SU-DHL-6 (cell line): ENCODE data around the gene DIO3.

ENCODE experiments used
- H2AFZ ChIP-seq: fragments of 200-600 bp; sonication (generic); 2 replicates; pipeline ENCODE4 v1.6.1; 2014; ENCODE audit warnings: low read depth, mild to moderate bottlenecking, moderate library complexity, mixed read lengths, antibody characterized with exemption, low read length; ENCODE audit not compliant: severe bottlenecking
- H3F3A ChIP-seq: fragments of 200-600 bp; shearing (Covaris generic); 2 replicates; pipeline ENCODE4 v1.6.0; 2016; ENCODE audit warnings: antibody characterized with exemption, mild to moderate bottlenecking; ENCODE audit not compliant: insufficient read depth
- H3K27ac ChIP-seq: fragments of 200-600 bp; sonication (generic); 2 replicates; pipeline ENCODE4 v1.5.1; 2016; ENCODE audit warnings: low read depth, mild to moderate bottlenecking, low read length, moderate library complexity, mixed read lengths
- H3K27me3 ChIP-seq: fragments of 200-600 bp; sonication (generic), shearing (Covaris generic); 2 replicates; pipeline ENCODE4 v1.6.0; 2014; ENCODE audit warnings: mild to moderate bottlenecking, low read length
- H3K36me3 ChIP-seq: fragments of 200-600 bp; sonication (generic); 2 replicates; pipeline ENCODE4 v1.6.1; 2014; ENCODE audit warnings: mild to moderate bottlenecking, low read length, mixed read lengths
- H3K4me2 ChIP-seq: fragments of 300-600, 200-600 bp; shearing (Covaris generic), sonication (generic); 2 replicates; pipeline ENCODE4 v1.6.0; 2014; ENCODE audit warnings: low read length, low read depth, mild to moderate bottlenecking; ENCODE audit not compliant: poor library complexity, severe bottlenecking
- H3K4me3 ChIP-seq: fragments of 200-600 bp; sonication (generic); 2 replicates; pipeline ENCODE4 v1.5.1; 2014; ENCODE audit warnings: antibody characterized with exemption, low read length, mild to moderate bottlenecking, mixed read lengths; ENCODE audit not compliant: insufficient read depth, poor library complexity, severe bottlenecking
- H3K79me2 ChIP-seq: fragments of 200-600 bp; sonication (generic); 2 replicates; pipeline ENCODE4 v1.6.1; 2014; ENCODE audit warnings: mild to moderate bottlenecking, low read length, moderate library complexity; ENCODE audit not compliant: insufficient read depth
- H3K9ac ChIP-seq: fragments of 200-600 bp; sonication (generic); 2 replicates; pipeline ENCODE4 v1.7.0; 2014; ENCODE audit warnings: mild to moderate bottlenecking, low read length
- H3K9me2 ChIP-seq: fragments of 200-600 bp; sonication (generic); replicated peaks from 2 replicates; pipeline ENCODE4 v1.6.1; 2014; ENCODE audit warnings: low read length; ENCODE audit not compliant: insufficient read depth
- H3K9me3 ChIP-seq: fragments of 200-600 bp; sonication (generic); 2 replicates; pipeline ENCODE4 v1.6.1; 2014; ENCODE audit warnings: low read length, mixed read lengths; ENCODE audit not compliant: insufficient read depth
- H4K20me1 ChIP-seq: fragments of 200-600 bp; sonication (generic); 2 replicates; pipeline ENCODE4 v1.6.1; 2014; ENCODE audit warnings: low read depth, mild to moderate bottlenecking, antibody characterized with exemption, low read length, moderate library complexity, mixed read lengths
- CTCF ChIP-seq: fragments of 200-600 bp; sonication (generic); IDR thresholded peaks from one replicate; pipeline ENCODE4 v1.5.1; 2017; ENCODE audit warnings: antibody characterized with exemption, mild to moderate bottlenecking, low read length, moderate library complexity; ENCODE audit not compliant: insufficient read depth, poor library complexity, severe bottlenecking
- EZH2phosphoT487 ChIP-seq: fragments of 200-600 bp; sonication (generic), shearing (Covaris generic); conservative IDR thresholded peaks from 2 replicates; pipeline ENCODE4 v1.6.1; 2018; ENCODE audit warnings: mild to moderate bottlenecking, antibody characterized with exemption, low read length, moderate library complexity, mixed read lengths

DIO3 gene

GRCh38 chr14:101598571-101599233 is 37.4 kb downstream of the DIO3 start:
- no peaks in the 10 kb centered on the region for H3K79me2 ChIP-seq
- no peak overlapping the region for H3K27ac ChIP-seq
- no peaks in the 10 kb centered on the region for H4K20me1 ChIP-seq
- no peaks in the 10 kb centered on the region for H3F3A ChIP-seq
- H3K9me3 ChIP-seq, result no peaks in the 10 kb centered on the region
- H3K4me3 ChIP-seq, result no peak overlapping the region
- H3K27me3 ChIP-seq, result no peaks in the 10 kb centered on the region
- TF ChIP-seq CTCF, result no peak
- no peak for TF ChIP-seq EZH2phosphoT487
- no peaks in the 10 kb centered on the region for H3K36me3 ChIP-seq
- no peak overlapping the region for H2AFZ ChIP-seq
- no peak overlapping the region for H3K4me2 ChIP-seq
- no peaks in the 10 kb centered on the region for H3K9me2 ChIP-seq
- H3K9ac ChIP-seq, result no peak overlapping the region

GRCh38 chr14:101599234-101599885 is 38.1 kb downstream of the DIO3 start:
- no peaks in the 10 kb centered on the region for H3F3A ChIP-seq
- H3K9ac ChIP-seq, result no peak overlapping the region
- H3K9me3 ChIP-seq, result no peaks in the 10 kb centered on the region
- no peak overlapping the region for H2AFZ ChIP-seq
- H3K9me2 ChIP-seq, result no peaks in the 10 kb centered on the region
- no peaks in the 10 kb centered on the region for H3K79me2 ChIP-seq
- H3K4me2 ChIP-seq, result no peak overlapping the region
- no peaks in the 10 kb centered on the region for H3K27me3 ChIP-seq
- TF ChIP-seq EZH2phosphoT487 (no peak), CTCF (no peak)
- H3K27ac ChIP-seq, result no peak overlapping the region
- no peaks in the 10 kb centered on the region for H4K20me1 ChIP-seq
- no peak overlapping the region for H3K4me3 ChIP-seq
- H3K36me3 ChIP-seq, result no peaks in the 10 kb centered on the region

DNA sequence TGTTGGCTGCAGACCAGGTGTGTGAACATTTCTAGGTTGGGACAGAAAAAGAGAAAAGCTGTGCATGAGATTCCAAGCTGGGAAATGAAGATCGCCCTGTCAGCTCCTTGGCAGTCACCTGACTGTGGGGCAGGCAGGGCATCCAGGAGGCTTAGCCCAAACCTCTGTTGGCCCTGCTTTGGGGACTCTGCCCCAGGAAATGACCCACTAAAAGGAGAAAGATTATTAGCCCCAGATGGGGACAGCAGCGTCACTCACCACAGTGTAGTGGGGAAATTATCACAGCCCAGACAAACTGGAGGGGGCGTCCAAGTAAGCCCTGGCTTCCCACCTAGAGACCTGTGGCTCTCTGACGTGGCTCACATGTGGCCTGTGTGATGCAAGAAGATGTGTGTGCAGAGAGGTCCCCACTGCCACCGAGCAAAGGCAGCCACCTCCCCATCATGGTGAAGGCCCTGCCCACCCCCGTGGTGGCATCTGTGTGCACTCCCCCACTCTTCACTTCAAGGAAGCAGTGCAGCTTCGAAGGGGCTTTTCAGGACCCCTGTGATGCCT is 39.1 kb downstream of the DIO3 start:
- TF ChIP-seq EZH2phosphoT487 (no peak), CTCF (no peak)
- no peaks in the 10 kb centered on the region for H3K9me2 ChIP-seq
- no peak overlapping the region for H3K4me3 ChIP-seq
- no peak overlapping the region for H3K27ac ChIP-seq
- H3K27me3 ChIP-seq, result no peaks in the 10 kb centered on the region
- H3F3A ChIP-seq, result no peaks in the 10 kb centered on the region
- no peaks in the 10 kb centered on the region for H4K20me1 ChIP-seq
- no peaks in the 10 kb centered on the region for H3K9me3 ChIP-seq
- no peak overlapping the region for H3K9ac ChIP-seq
- no peak overlapping the region for H3K4me2 ChIP-seq
- no peaks in the 10 kb centered on the region for H3K36me3 ChIP-seq
- H2AFZ ChIP-seq, result no peak overlapping the region
- H3K79me2 ChIP-seq, result no peaks in the 10 kb centered on the region
